Mesenchymal stem cell (in vitro differentiated cells and primary cell): ENCODE results near the gene KRT82.

Experiments
- DNase-seq: peaks from one replicate; pipeline ENCODE4 v3.0.0-alpha.2; 2013
- H2AFZ ChIP-seq: one replicate; pipeline ENCODE4 v1.6.1; 2013; ENCODE audit warnings: low read depth, mild to moderate bottlenecking, control low read depth, inconsistent platforms, low read length, moderate library complexity
- H2AK5ac ChIP-seq: 2 replicates; pipeline ENCODE4 v1.6.1; 2013; ENCODE audit warnings: low read length, moderate library complexity, mild to moderate bottlenecking, inconsistent platforms; ENCODE audit not compliant: severe bottlenecking
- H2BK120ac ChIP-seq: one replicate; pipeline ENCODE4 v1.6.1; 2013; ENCODE audit warnings: low read depth, mild to moderate bottlenecking, inconsistent platforms, low read length, moderate library complexity
- H2BK12ac ChIP-seq, 2 experiments: one replicate each; pipeline ENCODE4 v1.6.1; 2013; ENCODE audit warnings: inconsistent platforms in 2 of 2, low read length in 2 of 2, mild to moderate bottlenecking in 2 of 2, moderate library complexity in 2 of 2, control low read depth in 1 of 2
- H2BK15ac ChIP-seq: one replicate; pipeline ENCODE4 v1.6.1; 2013; ENCODE audit warnings: mild to moderate bottlenecking, low read depth, inconsistent platforms; ENCODE audit not compliant: poor library complexity, severe bottlenecking
- H2BK5ac ChIP-seq: 2 replicates; pipeline ENCODE4 v1.6.1; 2013; ENCODE audit warnings: low read depth, mild to moderate bottlenecking, low read length, control low read depth, inconsistent platforms; ENCODE audit not compliant: poor library complexity, severe bottlenecking
- H3K14ac ChIP-seq, 2 experiments: one replicate each; pipeline ENCODE4 v1.6.1; 2013; ENCODE audit warnings: inconsistent platforms in 2 of 2, low read length in 2 of 2, control low read depth in 1 of 2, mild to moderate bottlenecking in 1 of 2, moderate library complexity in 1 of 2
- H3K18ac ChIP-seq, 2 experiments: one replicate each; pipeline ENCODE4 v1.6.1; 2013; ENCODE audit warnings: inconsistent platforms in 2 of 2, low read length in 2 of 2, control low read depth in 1 of 2, low read depth in 1 of 2, mild to moderate bottlenecking in 1 of 2
- H3K23ac ChIP-seq, 2 experiments: one replicate each; pipeline ENCODE4 v1.6.1; 2013; ENCODE audit warnings: inconsistent platforms in 2 of 2, low read length in 2 of 2, mild to moderate bottlenecking in 2 of 2, moderate library complexity in 2 of 2, control low read depth in 1 of 2
- H3K27ac ChIP-seq: 2 replicates; pipeline ENCODE4 v1.5.1; 2013; ENCODE audit warnings: mild to moderate bottlenecking, moderate library complexity, low read length, control low read depth, inconsistent platforms; ENCODE audit not compliant: poor library complexity, severe bottlenecking
- H3K27me3 ChIP-seq, 2 experiments: 2 replicates each; pipeline versions ENCODE4 v1.6.1 to v1.7.0; 2013; ENCODE audit warnings: low read length in 2 of 2, mild to moderate bottlenecking in 2 of 2, moderate library complexity in 2 of 2, control low read depth in 1 of 2, inconsistent platforms in 1 of 2; ENCODE audit not compliant: control insufficient read depth in 1 of 2, insufficient read depth in 1 of 2
- H3K36me3 ChIP-seq, 2 experiments: 2 replicates each; pipeline versions ENCODE4 v1.6.1 to v1.7.0; 2013; ENCODE audit warnings: low read length in 2 of 2, control low read depth in 1 of 2, inconsistent platforms in 1 of 2, low read depth in 1 of 2, mild to moderate bottlenecking in 1 of 2; ENCODE audit not compliant: insufficient read depth in 2 of 2, control insufficient read depth in 1 of 2
- H3K4ac ChIP-seq, 2 experiments: one replicate each; pipeline ENCODE4 v1.6.1; 2013; ENCODE audit warnings: inconsistent platforms in 2 of 2, low read length in 2 of 2, mild to moderate bottlenecking in 2 of 2, moderate library complexity in 2 of 2, control low read depth in 1 of 2, low read depth in 1 of 2
- H3K4me1 ChIP-seq: 2 replicates; pipeline ENCODE4 v1.6.1; 2013; ENCODE audit warnings: low read depth, low read length, control low read depth; ENCODE audit not compliant: control insufficient read depth, insufficient read depth
- H3K4me2 ChIP-seq: 2 replicates; pipeline ENCODE4 v1.6.1; 2013; ENCODE audit warnings: low read length, mild to moderate bottlenecking, inconsistent platforms; ENCODE audit not compliant: poor library complexity, severe bottlenecking
- H3K4me3 ChIP-seq, 2 experiments: 2 replicates each; pipeline versions ENCODE4 v1.5.1 to v1.7.0; 2013; ENCODE audit warnings: low read length in 2 of 2, mild to moderate bottlenecking in 2 of 2, control low read depth in 1 of 2, low read depth in 1 of 2; ENCODE audit not compliant: insufficient read depth in 1 of 2
- H3K79me1 ChIP-seq: replicated peaks from 2 replicates; pipeline ENCODE4 v1.6.1; 2013; ENCODE audit warnings: mild to moderate bottlenecking, control low read depth, low read length, inconsistent platforms; ENCODE audit not compliant: poor library complexity, severe bottlenecking
- H3K9ac ChIP-seq: 2 replicates; pipeline ENCODE4 v1.7.0; 2013; ENCODE audit warnings: mild to moderate bottlenecking, low read length, moderate library complexity
- H3K9me3 ChIP-seq: 2 replicates; pipeline ENCODE4 v1.7.0; 2013; ENCODE audit warnings: mild to moderate bottlenecking, low read length; ENCODE audit not compliant: control insufficient read depth
- H4K8ac ChIP-seq: one replicate; pipeline ENCODE4 v1.6.1; 2013; ENCODE audit warnings: inconsistent platforms, mild to moderate bottlenecking, low read length, moderate library complexity
- H4K91ac ChIP-seq: one replicate; pipeline ENCODE4 v1.6.1; 2013; ENCODE audit warnings: mild to moderate bottlenecking, low read length, inconsistent platforms
- WGBS: methylation state at CpG from one replicate; pipeline ENCODE4 v1.1.7; 2013; ENCODE audit warnings: mixed read lengths; 5-methylcytosine and 5-hydroxymethylcytosine counted together

The KRT82 gene

DNA sequence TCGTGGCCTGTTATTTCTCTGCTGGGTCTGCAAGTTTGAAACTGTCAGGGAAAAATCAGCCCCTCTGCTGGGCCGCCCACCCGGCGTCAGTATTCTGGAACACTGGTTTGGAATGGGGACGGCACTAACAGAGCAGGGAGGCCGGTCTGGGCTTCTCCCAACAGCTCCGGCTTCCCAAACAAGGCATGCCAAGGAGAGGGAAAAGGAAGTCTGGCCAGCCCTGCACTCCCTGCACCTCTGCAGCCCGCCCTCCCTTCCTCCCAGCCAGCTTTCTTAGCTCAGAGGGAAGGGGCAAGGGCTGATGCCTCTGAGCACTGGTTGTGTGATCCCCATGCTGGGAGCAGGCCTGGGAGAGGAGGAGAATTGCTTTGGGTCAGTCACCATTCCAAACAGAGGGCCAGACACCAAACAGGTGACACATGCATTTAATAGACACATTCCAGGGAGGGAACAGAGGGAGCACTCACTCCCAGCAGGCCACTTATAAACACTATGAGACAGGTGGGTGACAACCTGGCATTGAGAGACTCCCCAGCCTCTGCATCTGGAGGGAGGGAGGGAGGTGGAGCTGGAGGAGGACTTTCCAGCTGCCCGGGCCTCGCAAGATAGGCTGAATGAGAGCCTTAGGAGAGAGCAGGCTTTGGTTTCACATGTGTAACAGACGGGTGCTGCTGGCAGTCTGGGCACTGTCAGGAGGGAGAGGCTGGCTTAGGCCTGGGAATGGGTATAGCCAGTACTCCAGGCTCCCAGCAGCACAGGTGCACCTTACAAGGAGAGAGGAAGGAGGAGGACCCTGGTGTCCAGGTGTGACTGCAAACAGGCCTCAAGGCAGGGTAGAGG lies 17.7 kb upstream of the KRT82 start:
- no peaks in the 10 kb centered on the region for H3K79me1 ChIP-seq
- no peak for DNase-seq
- no peak overlapping the region for H2BK12ac ChIP-seq
- H4K91ac ChIP-seq = no peak overlapping the region
- H3K9ac ChIP-seq = no peak overlapping the region
- H3K4ac ChIP-seq = no peak overlapping the region
- no peak overlapping the region for H2BK5ac ChIP-seq
- H3K23ac ChIP-seq = no peak overlapping the region
- H2BK120ac ChIP-seq = no peak overlapping the region
- H3K14ac ChIP-seq = no peak overlapping the region
- H3K4me1 ChIP-seq = no peaks in the 10 kb centered on the region
- no peak overlapping the region for H3K4me2 ChIP-seq
- H2AK5ac ChIP-seq = no peak overlapping the region
- H3K9me3 ChIP-seq = no peaks in the 10 kb centered on the region
- peaks cover 43 to 77% of the 10 kb centered on the region in 2 experiments for H3K27me3 ChIP-seq
- H2AFZ ChIP-seq = no peak overlapping the region
- no peak overlapping the region for H2BK15ac ChIP-seq
- no peak overlapping the region for H3K4me3 ChIP-seq
- H4K8ac ChIP-seq = no peak overlapping the region
- 65% methylated on average over 10 of the region's 11 CpGs for WGBS
- H3K27ac ChIP-seq = no peak overlapping the region
- no peaks in the 10 kb centered on the region for H3K36me3 ChIP-seq
- no peak overlapping the region for H3K18ac ChIP-seq

DNA sequence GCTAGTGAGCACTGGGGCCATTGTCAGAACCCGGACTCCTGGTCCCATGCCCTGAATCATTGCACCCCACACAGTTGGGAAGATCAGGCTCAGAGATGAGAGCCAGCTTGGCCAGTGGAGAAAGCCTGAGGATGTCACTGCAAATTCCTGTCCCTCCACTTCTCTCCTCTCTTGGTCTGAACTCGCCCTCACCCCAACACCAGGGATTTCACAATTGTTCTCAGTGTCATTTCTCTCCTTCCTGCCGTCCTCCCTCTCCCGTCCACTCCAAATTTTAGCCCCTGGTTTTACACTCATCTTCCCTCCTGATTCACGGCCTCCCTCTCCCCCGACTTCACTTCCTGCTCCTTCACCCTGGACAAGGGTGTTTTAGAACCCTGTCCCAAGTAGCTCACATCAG lies 16.9 kb upstream of the KRT82 start:
- Histone ChIP-seq H3K4ac (no peak overlapping the region), H3K36me3 (no peaks in the 10 kb centered on the region), H3K23ac (peak overlapping the region in 1 of 2 experiments; percentile 36), H3K4me1 (no peaks in the 10 kb centered on the region), H3K4me3 (no peak overlapping the region), H3K9ac (no peak overlapping the region), H2BK5ac (no peak overlapping the region), H3K79me1 (no peaks in the 10 kb centered on the region), H3K4me2 (no peak overlapping the region), H2AK5ac (no peak overlapping the region), H4K8ac (no peak overlapping the region), H2BK15ac (no peak overlapping the region), H2BK120ac (no peak overlapping the region), H2BK12ac (no peak overlapping the region), H3K9me3 (no peaks in the 10 kb centered on the region), H3K27ac (no peak overlapping the region), H4K91ac (no peak overlapping the region), H3K14ac (no peak overlapping the region), H2AFZ (no peak overlapping the region), H3K27me3 (peaks cover 42 to 68% of the 10 kb centered on the region in 2 experiments), H3K18ac (no peak overlapping the region)
- WGBS = 63% methylated on average over 6 of the region's 6 CpGs
- DNase-seq = no peak

DNA sequence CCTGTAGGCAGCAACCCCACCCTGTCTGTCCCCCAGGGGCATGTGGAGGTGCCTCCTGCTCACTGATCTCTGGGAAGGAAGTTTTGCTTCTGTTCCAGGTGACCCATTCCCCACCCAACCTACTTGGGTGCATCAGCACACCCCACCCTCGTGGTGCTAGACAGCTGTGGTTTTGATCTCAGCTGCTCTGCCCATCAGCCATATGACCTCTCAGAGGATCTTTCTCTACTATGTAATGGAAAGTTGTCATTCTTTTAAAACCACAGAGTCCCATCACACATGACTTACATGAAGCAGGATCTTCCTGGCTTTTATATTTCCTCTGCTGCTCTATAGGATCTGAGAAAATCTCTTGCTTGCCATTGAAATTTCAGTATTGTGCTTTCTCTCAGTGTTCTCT lies 13.5 kb upstream of the KRT82 start:
- no peak overlapping the region for H3K27ac ChIP-seq
- WGBS = 67% methylated on average over 1 of the region's 1 CpG
- peak; percentile 4 for DNase-seq
- H3K4ac ChIP-seq = no peak overlapping the region
- H3K14ac ChIP-seq = no peak overlapping the region
- H2BK5ac ChIP-seq = no peak overlapping the region
- H3K36me3 ChIP-seq = no peaks in the 10 kb centered on the region
- no peak overlapping the region for H3K23ac ChIP-seq
- H2AK5ac ChIP-seq = no peak overlapping the region
- no peak overlapping the region for H3K18ac ChIP-seq
- H2AFZ ChIP-seq = no peak overlapping the region
- H3K9me3 ChIP-seq = no peaks in the 10 kb centered on the region
- H3K9ac ChIP-seq = no peak overlapping the region
- peaks cover 41 to 45% of the 10 kb centered on the region in 2 experiments for H3K27me3 ChIP-seq
- H2BK15ac ChIP-seq = no peak overlapping the region
- H3K4me2 ChIP-seq = no peak overlapping the region
- H4K8ac ChIP-seq = no peak overlapping the region
- no peaks in the 10 kb centered on the region for H3K79me1 ChIP-seq
- H4K91ac ChIP-seq = no peak overlapping the region
- no peak overlapping the region for H2BK120ac ChIP-seq
- peaks cover 2% of the 10 kb centered on the region for H3K4me1 ChIP-seq
- no peak overlapping the region for H3K4me3 ChIP-seq
- no peak overlapping the region for H2BK12ac ChIP-seq

DNA sequence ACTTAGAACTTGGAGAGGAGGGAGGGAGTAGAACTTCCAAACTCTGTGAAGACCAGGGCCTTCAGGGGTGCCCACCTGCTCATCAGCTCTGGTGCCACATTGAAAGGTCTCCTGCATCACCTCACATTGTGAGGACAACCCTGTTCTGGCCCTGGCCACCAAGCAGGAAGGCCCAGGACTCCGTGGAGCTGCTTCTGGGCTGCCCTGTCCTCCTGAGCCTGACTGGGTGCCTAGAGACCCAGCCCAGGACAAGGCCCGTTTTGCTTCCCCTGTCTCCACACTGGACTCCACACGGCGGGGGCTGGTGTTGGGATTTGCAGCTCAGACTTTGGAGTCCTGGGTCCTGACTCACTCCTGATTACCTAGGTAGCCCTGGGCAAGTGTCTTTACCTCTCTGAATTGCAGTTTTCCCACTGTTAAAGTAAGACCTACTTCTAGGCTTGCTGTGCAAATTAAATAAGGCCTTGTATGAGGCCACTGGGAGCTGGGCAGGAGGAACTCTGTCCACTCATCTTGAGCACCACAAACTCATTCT lies 12.5 kb upstream of the KRT82 start:
- H3K79me1 ChIP-seq = no peaks in the 10 kb centered on the region
- no peak overlapping the region for H4K8ac ChIP-seq
- H2BK120ac ChIP-seq = no peak overlapping the region
- no peak for DNase-seq
- no peak overlapping the region for H3K4me3 ChIP-seq
- no peaks in the 10 kb centered on the region for H3K9me3 ChIP-seq
- no peak overlapping the region for H3K9ac ChIP-seq
- H3K23ac ChIP-seq = no peak overlapping the region
- H2AFZ ChIP-seq = no peak overlapping the region
- H4K91ac ChIP-seq = no peak overlapping the region
- no peak overlapping the region for H3K27ac ChIP-seq
- H3K4ac ChIP-seq = no peak overlapping the region
- no peak overlapping the region for H2BK12ac ChIP-seq
- H3K4me1 ChIP-seq = peaks cover 2% of the 10 kb centered on the region
- H3K18ac ChIP-seq = no peak overlapping the region
- no peak overlapping the region for H2BK5ac ChIP-seq
- peaks cover 36 to 43% of the 10 kb centered on the region in 2 experiments for H3K27me3 ChIP-seq
- no peak overlapping the region for H3K4me2 ChIP-seq
- WGBS = 70% methylated on average over 4 of the region's 4 CpGs
- H2AK5ac ChIP-seq = no peak overlapping the region
- no peaks in the 10 kb centered on the region for H3K36me3 ChIP-seq
- no peak overlapping the region for H2BK15ac ChIP-seq
- peak overlapping the region in 1 of 2 experiments; percentile 85 for H3K14ac ChIP-seq
